HL-60/S4 treated with retinoic acid at 250 ng/mL for 4 days and 3 days (cell line): ENCODE measurements around the gene ACTN3.
"Not testable (repeated sequence)": the region's sequence is repeated elsewhere in the genome, so short reads cannot be mapped to it uniquely, and the experiment has no call there.

Experiments
- in situ Hi-C: fragments of 300-500 bp; cut with MboI; formaldehyde crosslinking; loops from 2 replicates; pipeline ENCODE4 v1.7.0; 2022; ENCODE audit warnings: low sequenced_read_pairs

The ACTN3 gene

GRCh38 chr11:66543263-66544107 lies 3.2 kb upstream of the ACTN3 start:
- in situ Hi-C loops: no loop called here

DNA sequence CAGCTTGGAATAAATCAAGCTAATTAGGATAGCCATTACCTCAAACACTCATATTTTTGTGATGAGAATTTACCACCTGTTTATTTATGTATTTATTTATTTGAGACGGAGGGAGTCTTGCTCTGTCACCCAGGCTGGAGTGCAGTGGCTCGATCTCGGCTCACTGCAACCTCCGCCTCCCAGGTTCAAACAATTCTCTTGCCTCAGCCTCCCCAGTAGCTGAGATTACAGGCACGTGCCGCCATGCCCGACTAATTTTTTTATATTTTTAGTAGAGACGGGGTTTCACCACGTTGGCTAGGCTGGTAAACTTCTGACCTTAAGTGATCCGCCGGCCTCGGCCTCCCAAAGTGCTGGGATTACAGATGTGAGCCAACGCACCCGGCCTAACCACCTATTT lies 1.8 kb upstream of the ACTN3 start:
- in situ Hi-C loops: not testable (repeated sequence)

DNA sequence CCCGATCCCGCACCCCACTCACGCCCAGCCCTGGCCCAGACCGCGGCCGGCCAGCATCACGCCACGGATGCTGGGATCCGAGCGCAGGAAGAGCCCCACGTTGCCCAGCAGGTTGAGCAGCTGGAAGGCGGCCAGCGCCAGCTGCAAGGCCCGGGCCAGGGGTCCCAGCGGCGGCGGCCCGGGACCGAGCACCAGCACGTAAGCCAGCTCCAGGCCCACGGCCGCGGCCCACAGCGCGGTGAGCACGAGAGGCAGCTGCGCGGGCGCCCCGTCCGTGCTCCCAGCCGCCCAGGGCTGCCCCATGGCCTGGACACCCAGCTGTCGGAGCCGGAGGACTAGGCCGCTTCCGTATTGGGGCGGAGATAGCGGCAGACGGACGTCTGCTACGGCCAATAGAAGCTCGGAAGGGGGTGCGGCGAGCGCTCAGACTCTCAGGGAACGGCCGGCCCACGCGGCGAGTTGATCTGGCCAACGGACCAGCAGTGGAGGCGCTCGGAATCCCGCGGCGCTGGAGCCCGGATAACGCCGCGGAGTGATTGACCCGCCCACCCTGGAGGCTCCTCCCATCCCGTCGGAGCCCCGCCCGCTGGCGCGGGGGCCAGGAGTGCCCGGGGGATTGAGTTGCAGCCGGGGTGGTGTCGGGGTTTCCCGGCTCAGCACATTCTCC lies 869 bp upstream of the ACTN3 start, which contains the start of gene ZDHHC24:
Gene ZDHHC24 (minus strand): TSS at position 348 of the 667 bp plus-strand sequence. CDS start 45 bp downstream, at position 303.
- in situ Hi-C loops: no loop called here

DNA sequence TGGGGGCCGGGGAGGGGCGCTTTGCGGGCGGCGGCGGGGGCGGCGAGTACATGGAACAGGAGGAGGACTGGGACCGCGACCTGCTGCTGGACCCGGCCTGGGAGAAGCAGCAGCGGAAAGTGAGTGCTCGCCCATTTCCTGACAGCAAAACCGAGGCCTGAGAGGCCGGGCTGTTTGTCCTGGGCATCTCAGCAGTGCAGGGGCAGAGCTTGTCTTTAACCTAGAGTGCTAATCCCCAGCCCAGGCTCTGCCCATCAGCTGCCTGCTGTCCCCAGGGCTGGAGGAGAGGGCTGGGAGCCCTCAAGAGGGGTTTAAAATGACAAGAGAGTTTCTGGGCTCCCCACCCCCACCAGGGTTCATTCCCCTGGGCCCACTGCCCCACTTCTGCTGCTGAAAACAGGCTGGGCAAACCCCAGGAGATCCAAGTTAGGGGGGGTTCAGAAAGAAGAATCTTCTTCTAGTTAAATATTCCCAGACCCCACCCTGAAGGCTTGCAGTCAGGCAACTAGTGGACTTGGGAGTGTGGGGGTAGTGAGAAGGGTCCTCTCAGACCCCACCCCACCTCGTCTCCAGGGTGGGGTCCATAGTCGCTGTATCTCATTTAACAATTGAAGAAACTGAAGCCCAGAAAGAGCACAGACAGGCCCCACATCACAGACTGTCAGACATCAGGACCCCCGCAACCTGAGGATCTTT lies 411 bp downstream of the ACTN3 start:
- in situ Hi-C loops: no loop called here

DNA sequence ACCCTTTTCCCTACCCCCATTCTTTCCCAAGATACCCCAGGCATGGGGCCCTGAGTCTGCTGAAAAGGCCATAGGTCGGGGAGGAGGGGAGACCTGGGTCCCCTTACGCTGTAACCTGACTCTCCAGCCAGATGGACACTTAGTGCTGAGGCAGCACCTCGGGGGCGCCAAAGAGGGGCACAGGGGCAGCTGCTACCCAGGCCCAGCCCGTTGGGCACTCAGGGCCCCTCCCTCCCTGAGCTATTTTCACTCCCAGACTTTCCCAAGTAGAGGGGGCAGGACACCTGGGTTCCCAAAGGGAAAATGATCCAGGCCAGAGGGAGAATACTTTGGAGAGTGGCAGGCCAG lies 933 bp downstream of the ACTN3 start:
- in situ Hi-C loops: no loop called here

DNA sequence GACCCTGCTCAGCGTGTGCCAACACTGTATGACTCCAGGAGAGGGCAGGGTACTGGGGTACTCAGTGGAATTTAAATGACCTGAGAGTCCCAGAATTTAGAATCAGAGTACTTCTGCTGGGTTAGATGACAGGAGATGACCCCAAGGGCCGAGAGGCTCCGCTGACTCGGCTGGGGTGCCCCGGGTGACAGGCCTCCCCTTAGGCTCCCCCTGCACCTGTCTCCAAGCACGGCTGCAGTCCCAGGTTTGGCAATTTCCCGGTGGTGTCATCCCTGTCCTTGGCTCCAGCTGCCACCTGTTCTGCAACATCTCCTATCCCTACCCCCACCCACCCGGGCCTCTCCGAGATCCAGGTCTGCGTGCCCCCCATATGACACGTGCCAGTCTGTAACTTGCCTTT lies 1.3 kb downstream of the ACTN3 start:
- in situ Hi-C loops: no loop called here

DNA sequence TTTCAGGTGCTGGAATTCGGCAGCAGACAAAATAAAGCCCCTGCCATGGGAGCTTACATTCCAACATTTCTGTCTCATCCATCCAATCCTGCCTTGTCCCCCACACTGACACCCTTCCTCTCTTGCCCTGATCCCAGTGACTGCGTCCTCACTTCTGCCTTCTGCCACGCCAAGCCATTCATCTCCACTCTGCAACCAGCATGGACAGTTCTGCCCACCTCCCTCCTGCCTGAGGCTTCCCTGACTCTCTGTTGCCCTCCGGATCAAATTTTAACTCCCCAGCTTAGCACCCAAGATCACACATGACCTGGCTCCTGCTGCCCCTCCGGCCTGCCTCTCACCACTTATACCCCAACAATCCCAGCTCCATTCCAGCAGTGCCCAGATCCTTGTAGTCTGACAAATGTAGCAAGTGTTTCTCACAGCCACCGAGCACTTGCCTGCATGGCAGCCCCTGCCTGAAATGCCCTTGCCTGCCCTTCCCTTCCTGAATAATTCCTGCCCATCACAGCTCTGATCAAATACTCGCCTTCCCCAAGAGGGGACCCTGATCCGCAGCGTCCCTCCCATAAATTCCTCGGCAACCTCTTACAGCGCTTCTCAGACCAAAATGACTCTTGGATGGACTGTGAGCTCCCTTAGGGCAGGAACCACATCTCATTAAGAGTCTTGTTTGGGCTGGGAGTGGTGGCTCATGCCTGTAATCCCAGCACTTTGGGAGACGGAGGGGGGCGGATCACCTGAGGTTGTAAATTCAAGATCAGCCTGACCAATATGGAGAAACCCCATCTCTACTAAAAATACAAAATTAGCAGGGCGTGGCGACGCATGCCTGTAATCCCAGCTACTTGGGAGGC lies 2.3 kb downstream of the ACTN3 start:
- in situ Hi-C loops: no loop called here

DNA sequence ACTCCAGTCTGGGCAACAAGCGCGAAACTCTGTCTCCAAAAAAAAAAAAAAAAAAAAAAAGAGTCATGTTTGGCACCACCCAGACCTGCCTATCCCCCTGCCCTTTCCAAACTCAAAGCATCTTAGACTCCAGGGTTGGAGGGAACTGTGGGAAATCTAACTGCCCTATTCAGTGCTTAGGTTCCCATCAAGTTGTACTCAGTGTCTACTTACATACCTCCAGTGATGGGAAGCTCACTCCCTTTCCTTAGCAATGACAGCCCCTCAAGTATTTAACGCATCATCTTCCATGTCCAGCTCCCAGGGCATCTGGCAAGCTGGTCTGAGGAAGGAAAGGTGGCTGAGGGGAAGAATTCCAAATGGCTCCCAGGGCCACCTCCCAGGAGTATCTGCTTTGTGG lies 3.0 kb downstream of the ACTN3 start:
- in situ Hi-C loops: no loop called here

- in situ Hi-C loops: no loop called here
Observed at GRCh38 chr11:66550887-66551286, 4.2 kb downstream of the ACTN3 start.

DNA sequence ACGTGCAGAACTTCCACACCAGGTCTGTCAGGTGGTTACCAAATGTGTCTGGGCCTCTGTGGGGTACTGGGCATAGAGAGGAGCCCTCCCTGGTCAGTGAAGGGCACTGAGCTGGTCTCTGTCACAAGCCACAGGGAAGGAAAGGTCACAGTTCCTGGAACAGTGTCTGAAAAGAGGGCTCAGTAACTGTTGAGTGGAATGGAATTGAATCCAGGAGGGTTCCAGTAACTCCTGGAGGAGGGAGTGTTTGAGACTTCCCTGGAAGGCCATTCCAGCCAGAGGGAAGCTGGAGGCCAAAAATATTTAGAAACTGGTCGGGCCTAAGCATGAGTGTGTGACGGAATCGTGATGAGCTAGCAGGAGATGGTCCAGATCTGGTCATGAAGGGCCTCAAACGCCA lies 7.9 kb downstream of the ACTN3 start:
- in situ Hi-C loops: no loop called here

- in situ Hi-C loops: no loop called here
Observed at GRCh38 chr11:66555416-66555815, 8.7 kb downstream of the ACTN3 start.

GRCh38 chr11:66556086-66556485 lies 9.4 kb downstream of the ACTN3 start:
- in situ Hi-C loops: no loop called here

DNA sequence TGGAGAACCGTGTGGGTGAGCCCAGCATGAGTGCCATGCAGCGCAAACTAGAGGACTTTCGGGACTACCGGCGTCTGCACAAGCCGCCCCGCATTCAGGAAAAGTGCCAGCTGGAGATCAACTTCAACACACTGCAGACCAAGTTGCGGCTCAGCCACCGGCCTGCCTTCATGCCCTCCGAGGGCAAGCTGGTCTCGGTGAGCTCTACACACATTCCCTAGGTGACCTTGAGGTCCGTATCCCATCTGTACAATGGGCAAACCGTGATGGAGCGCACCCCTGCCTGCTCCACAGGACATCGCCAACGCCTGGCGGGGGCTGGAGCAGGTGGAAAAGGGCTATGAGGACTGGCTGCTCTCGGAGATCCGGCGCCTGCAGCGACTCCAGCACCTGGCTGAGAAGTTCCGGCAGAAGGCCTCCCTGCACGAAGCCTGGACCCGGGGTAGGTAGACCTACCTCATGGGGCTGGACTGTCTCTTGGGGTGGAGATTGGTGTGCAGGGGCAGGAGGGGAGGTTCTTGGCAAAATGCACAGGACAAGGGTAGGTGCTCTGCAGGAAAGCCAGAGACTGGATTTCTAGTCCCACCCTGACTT lies 11.1 kb downstream of the ACTN3 start:
- in situ Hi-C loops: no loop called here

- in situ Hi-C loops: no loop called here
Observed at GRCh38 chr11:66559142-66559865, 12.6 kb downstream of the ACTN3 start.

DNA sequence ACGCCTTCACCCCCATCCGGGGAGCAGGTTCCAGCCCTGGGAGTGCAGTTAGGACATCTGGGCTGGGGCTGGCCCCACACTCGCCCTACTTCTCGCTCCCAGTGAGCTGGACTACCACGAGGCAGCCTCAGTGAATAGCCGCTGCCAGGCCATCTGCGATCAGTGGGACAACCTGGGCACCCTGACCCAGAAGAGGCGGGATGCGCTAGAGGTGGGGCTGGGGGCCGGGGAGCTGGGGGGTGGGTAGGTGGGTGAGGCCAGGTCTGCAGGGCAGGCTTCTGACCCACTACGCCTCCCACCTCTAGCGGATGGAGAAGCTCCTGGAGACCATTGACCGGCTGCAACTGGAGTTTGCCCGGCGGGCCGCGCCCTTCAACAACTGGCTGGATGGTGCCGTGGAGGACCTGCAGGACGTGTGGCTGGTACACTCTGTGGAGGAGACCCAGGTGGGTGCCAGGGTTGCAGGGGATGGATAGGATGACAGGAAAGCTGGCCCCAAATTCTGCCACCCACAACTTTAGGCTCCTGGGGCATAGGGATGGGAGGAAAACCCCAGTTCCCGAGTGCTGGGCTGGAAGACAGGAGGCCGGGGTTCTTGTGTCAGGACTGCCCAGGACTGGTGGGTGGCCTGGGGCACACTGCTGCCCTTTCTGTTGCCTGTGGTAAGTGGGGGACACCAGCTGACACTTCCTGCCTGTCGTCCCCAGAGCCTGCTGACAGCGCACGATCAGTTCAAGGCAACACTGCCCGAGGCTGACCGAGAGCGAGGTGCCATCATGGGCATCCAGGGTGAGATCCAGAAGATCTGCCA lies 13.4 kb downstream of the ACTN3 start:
- in situ Hi-C loops: no loop called here

DNA sequence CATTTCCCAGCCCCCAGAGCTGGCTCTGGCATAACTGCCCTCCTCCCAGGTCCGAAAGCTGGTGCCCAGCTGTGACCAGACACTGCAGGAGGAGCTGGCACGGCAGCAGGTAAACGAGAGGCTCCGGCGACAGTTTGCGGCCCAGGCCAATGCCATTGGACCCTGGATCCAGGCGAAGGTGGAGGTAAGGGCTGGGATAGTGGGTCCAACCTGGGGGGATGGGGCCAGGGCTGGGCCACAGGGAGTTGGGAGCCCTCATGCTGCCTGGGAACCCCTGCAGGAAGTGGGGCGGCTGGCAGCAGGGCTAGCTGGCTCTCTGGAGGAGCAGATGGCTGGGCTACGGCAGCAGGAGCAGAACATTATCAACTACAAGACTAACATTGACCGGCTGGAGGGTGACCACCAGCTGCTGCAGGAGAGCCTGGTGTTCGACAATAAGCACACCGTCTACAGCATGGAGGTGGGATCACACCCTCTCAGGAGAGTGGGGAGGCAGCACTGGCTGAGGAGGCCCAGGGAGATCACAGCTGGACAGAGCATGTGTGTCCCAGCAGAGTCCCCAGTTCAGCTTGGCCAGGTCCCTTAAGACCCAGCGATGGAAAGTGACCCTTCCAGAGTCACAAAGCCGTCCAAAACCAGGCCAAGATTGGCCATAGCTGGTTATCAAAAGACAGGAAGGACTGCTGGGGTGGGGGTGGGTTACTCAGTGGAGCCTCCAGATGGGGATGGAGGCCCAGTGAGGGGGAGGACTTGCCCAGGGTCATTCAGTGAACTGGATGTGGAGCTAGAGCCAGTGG lies 14.7 kb downstream of the ACTN3 start:
- in situ Hi-C loops: no loop called here

- in situ Hi-C loops: no loop called here
Observed at GRCh38 chr11:66561975-66562248, 15.2 kb downstream of the ACTN3 start.

DNA sequence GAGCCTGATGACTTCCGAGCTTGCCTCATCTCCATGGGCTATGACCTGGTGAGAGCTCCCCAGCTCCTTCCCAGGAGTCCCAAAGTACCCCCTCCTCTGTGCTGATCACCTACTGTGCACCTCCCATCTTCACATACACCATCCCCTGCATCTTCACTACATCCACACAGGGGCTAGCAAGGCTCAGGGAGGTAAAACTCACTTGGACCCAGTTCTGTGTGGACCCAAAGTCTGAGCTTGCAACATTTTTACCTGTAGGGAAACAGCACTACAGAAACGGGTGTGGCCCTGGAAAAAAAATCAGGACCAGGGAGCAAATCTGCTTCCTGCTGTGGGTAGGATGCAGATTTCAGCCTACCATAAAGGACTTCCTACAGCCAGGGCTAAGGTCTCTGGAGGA lies 15.6 kb downstream of the ACTN3 start:
- in situ Hi-C loops: no loop called here
